Fibroblast of lung (primary cell): Measurements from ENCODE around the gene TPPP.
"Not testable (repeated sequence)": the region's sequence is repeated elsewhere in the genome, so short reads cannot be mapped to it uniquely, and the experiment has no call there.

ENCODE experiments used
- EZH2 ChIP-seq: IDR thresholded peaks from 2 replicates; pipeline ENCODE4 v1.5.1; 2012; ENCODE audit warnings: low read length, control low read depth, mild to moderate bottlenecking; ENCODE audit errors: missing control alignments
- TF ChIP-seq, protein P1 (sequence below), 2 donors: IDR thresholded peaks in 1 of 2; conservative IDR thresholded peaks in 1 of 2; 1 replicate in 1 of 2; 2 replicates in 1 of 2; pipeline ENCODE4 v1.5.1; 2011 to 2012; ENCODE audit warnings: low read length in 2 of 2, control low read depth in 1 of 2, inconsistent platforms in 1 of 2, low read depth in 1 of 2, mild to moderate bottlenecking in 1 of 2

GRCh38 chr5:696753-697702, 3.9 kb upstream of the TPPP start:
- TF ChIP-seq, protein P1, sequence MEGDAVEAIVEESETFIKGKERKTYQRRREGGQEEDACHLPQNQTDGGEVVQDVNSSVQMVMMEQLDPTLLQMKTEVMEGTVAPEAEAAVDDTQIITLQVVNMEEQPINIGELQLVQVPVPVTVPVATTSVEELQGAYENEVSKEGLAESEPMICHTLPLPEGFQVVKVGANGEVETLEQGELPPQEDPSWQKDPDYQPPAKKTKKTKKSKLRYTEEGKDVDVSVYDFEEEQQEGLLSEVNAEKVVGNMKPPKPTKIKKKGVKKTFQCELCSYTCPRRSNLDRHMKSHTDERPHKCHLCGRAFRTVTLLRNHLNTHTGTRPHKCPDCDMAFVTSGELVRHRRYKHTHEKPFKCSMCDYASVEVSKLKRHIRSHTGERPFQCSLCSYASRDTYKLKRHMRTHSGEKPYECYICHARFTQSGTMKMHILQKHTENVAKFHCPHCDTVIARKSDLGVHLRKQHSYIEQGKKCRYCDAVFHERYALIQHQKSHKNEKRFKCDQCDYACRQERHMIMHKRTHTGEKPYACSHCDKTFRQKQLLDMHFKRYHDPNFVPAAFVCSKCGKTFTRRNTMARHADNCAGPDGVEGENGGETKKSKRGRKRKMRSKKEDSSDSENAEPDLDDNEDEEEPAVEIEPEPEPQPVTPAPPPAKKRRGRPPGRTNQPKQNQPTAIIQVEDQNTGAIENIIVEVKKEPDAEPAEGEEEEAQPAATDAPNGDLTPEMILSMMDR (conservative IDR thresholded peaks at IDR 0.05 in 1 of 2, IDR thresholded peaks at IDR 0.05 in 1 of 2; ENCODE audit: low read depth in 1 of 2, low read length in 2 of 2): not testable (repeated sequence)
- not testable (repeated sequence) for TF ChIP-seq EZH2
